SK-N-DZ (cell line): ENCODE data around the gene HMCES.
A peak's percentile ranks its signal among the peaks of the same experiment; 100 is the strongest.

Experiments used
- DNase-seq: peaks from one replicate; pipeline ENCODE4 v3.0.0-alpha.2; 2015; ENCODE audit warnings: low spot score

The HMCES gene

GRCh38 chr3:129295286-129295685, 16.6 kb downstream of the HMCES start:
- no peak for DNase-seq

GRCh38 chr3:129304146-129304961, 25.7 kb downstream of the HMCES start:
- DNase-seq: no peak

- DNase-seq: no peak
Observed at GRCh38 chr3:129304962-129305222, 26.2 kb downstream of the HMCES start.

DNA sequence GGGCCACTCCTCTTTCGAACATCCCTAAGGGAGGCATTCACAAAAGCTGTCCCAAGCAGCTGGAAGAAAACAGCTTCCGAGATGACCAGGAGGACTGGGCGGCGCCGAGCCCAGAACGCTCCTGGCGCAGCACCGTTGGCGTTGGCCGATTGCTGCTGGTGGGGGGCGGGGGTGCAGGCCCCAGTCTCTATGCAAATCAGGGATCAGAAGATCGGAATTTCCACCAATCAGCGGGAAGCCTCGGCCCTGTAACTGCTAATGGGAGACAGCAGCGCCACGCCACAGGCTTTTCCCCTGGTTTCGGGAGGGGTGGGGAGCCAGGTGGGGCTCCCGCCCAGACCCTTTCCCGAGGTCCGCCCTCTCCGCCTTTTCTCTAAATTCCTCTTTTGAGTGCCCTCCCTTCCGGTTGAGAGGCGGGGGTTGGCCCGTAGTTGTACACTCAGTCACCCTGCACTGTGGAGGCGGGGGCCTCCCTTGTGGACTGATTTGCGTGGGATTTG, 27.0 kb downstream of the HMCES start:
- DNase-seq: no peak

DNA sequence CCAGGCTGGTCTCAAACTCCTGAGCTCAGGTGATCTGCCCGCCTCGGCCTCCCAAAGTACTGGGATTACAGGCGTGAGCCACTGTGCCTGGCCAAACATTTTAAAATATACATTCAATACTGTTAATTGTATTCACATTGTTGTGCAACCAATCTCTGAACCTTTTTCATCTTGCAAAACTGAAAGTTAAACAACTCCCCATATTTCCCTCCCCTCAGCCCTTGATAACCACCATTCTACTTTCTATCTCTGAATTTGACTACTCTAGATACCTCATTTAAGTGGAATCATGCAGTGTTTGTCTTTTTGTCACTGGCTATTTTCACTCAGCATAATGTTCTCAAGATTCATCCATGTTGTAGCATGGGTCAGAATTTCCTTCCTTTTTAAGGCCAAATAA, 30.0 kb downstream of the HMCES start:
- DNase-seq: no peak

DNA sequence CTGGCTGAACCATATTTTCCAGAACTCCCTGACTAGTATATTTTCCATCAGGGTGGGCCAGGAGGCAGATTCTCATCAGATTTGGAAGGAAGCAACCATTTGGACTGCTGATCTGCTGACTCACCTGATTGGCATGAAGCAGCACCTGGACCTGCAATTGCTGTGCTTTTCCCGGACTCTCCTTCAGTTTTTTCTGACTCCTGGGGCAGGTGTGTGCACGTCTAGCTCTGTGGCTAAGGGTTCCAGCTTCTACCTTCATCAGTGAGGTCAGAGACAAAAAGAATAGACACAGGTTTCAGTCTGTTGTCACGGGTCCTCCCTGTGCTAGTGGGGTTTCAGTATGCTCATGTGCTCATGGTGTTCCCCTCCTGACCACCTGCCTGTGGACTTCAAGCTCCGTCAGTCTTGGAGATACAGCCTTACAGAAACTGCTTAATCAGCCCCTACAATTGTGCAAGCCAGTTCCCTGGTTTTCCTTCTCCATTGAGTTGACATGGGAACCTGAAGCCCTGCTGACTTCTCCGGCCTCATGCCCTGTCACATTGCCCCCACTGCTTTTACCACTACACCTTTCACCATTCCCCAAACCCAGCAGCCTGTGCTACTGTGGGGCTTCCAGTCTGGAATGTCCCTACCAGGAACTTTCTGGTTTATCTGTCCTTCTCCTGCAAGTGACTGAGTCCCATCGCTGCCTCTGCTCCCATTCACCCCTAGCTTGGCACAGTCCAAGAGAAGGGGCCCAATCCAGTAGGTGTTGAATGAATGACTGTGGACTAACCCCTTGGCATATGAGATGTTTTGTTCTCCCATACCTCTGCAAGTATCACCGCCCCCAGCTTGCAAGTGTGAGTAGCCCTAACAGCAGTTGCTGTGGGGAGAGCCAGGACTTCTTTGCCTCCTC, 31.7 kb downstream of the HMCES start:
- DNase-seq: no peak

DNA sequence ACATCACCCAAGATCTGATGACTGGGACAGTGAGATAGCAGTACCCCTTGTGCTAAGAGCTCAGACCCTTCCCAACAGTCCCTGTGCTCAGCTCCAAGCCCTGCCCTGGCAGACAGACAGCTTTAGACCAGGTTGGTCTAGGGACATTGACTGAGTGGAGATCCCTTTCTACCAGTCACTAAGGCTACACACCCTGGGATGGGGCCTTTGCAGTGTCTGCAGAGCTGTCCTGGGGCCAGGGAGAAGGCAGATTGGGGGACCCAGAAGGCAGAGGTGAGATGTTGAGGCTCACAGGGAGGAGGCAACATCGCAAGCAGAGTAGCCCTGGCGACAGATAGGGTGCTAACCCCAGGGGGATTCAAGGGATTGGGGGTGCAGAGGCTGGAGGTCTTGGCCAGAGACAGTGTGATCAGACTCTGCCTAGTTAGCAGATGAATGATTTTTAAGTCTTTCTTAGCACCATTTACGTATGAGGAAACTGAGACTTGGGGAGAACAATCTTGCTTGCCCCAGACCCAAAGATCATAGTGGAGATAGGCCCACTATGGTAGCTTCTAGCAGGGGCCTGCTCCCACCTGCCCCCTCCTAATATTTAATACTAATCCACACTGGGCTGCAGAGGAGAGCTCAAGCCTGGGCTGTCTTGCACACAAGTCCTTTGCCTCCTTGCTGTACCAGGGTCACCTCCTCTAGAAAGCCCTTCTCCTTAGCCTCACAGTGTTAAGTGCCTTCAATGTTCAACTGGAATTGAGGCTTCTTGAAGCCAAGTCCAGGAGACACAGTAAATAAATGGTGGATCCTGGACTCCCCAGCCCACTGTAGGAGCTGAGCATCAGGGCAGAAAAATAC, 32.6 kb downstream of the HMCES start:
- DNase-seq: no peak

DNA sequence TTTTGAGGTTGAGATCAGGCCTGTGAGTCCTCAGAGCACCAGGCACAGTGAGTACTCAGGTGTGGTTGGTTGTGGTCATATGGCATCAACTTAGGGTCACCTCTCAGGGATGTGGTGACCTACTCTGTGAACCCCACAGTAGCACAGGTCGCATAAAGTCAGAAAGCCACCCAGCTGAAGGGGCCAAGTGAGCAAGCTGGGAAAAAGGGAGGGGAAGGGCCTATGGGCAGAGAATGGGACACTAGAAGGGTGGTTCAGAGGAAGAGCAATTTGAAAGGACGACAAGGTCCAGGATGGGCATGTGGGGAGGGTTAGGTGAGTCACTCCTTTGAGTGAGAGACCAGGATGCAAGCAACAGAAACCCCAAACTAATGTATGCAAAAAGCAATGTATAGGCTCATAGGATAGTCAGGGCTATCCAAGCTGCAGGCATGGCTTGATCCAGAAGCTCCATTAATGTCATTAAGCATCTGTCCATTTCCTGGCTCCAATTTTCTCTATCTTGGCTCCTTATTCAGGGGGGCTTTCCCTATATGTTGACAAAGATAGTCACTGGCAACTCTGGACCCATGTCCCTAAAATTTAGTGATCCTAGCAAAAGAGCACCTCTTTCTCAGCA, 33.5 kb downstream of the HMCES start:
- no peak for DNase-seq

- DNase-seq: peak; percentile 43
Observed at GRCh38 chr3:129312671-129313414, 34.2 kb downstream of the HMCES start.

DNA sequence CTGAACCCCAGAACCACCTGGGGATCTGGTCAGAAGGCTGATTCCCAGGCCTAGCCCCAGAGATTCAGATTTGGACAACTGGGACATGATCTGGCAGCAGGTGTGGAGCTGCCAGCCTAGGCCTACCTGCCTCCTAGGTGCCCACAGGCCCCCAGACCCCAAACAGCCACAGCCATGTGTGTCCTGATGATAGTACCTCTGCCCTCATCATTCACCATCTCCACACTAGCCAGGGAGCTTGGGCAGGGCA, 34.7 kb downstream of the HMCES start:
- DNase-seq: no peak

DNA sequence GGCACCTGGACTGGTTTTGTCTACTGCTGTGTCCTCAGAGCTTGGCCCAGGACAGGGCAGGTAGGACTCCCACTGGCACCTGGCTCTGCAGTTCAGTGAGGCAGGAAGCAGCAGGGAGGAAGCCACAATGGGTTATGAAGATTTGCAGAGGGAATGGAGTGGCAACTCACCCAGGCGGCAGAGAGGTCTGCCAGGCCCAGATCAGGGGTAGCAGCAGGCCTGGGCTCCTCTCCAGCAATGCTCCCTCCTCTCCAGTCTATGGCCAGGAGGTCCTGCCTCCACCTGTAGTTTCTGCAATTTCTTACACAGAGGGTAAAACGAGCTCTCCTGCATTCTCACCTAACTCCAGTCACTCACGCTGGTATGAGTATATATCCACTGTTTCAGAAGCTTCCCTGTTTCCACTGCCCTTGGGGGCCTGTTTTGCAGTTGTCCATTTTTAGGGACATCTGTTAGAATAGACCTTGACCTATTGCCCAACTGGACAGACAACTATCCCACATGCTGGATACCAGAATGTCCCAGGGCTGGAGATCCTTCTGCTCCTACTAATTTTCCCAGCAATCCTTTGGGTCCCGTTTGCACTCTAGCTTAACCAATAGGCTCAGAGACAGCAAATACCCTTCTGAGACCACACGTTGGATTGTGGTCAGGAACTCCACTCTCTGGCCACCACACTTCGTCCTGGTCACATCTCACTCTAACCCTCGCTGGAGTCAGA, 35.2 kb downstream of the HMCES start:
- no peak for DNase-seq

- DNase-seq: peak; percentile 92
Observed at GRCh38 chr3:129314386-129315222, 35.9 kb downstream of the HMCES start.

GRCh38 chr3:129315223-129315997, 36.7 kb downstream of the HMCES start:
- no peak for DNase-seq

DNA sequence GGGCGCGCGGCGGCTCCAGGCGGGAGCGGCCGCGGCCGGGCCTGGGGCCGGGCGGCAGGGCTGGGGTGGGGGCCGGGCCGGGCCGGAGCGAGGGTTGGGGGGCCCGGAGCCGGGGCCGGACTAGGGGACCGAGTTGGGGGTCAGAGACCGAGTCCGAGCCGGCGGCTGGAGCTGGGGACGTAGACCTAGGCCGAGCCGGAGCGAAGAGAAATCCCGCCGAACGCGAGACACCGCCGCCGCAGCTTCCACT, 37.3 kb downstream of the HMCES start:
- no peak for DNase-seq

DNA sequence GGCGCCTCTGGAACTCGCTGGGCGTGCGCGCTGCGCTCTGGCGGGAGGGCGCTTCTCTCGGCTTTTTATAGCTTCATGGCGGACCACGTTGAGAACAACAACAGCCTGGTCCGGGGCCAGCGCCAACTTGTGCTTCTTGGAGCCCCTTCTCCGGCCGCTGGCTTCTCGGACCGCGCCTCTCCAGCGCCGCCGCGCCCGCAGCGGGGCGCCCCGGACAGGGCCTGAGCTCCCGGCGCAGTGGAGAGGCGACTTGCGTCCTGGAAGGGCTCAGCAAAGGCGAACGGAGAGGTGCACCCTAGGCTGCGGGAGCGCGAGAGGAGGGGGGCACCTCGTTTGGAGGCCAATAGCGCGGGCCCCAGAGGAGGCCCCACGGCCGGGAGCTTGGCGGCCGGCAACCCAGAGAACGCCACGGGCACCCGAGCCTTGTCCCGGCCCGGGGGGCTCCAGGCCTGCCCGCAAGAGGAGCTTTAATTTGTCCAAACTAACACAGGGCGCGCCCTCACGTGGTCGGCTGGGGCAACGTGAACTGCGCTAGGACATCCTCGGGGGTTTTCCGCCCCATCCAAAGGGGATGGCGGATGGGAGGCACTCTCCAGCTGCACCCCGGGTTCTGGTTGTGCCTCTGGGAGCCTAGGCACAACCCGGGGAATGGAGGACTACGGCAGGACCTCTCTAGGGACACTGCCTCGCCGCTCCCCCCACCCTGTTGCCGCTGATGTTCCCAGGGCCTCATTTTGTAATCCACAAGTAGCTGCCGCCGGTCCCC, 37.8 kb downstream of the HMCES start:
- DNase-seq: peak; percentile 80

- DNase-seq: no peak
Observed at GRCh38 chr3:129317014-129317771, 38.5 kb downstream of the HMCES start.

DNA sequence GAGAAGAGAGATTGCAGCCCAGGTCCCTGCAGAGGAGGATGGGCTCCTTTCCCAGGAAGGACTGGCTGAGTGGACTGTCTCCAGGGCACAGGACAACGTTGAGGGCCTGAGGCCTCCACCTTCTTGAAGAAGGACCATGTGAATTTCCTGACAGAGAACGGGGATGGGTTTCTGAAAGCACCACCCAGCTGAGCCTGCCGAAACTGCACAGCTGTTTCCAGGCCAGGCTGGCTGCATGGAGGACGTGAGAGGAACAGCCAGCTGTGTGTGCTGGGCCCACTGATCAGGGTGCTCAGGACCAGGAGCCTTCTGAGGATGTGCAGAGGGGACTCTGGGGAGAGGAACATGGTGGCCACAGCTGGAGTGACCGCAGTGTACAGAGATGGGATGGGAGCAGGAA, 39.2 kb downstream of the HMCES start:
- DNase-seq: no peak
